Ectodermal cell (in vitro differentiated cells): Measurements from ENCODE around the gene RPS18.
"Not testable (repeated sequence)": the region's sequence is repeated elsewhere in the genome, so short reads cannot be mapped to it uniquely, and the experiment has no call there.

Experiments
- H3K27ac ChIP-seq: 2 replicates; pipeline ENCODE4 v1.7.0; 2013; ENCODE audit warnings: mild to moderate bottlenecking, low read depth, low read length; ENCODE audit not compliant: insufficient read depth, poor library complexity, severe bottlenecking
- H3K27me3 ChIP-seq: 2 replicates; pipeline ENCODE4 v1.7.0; 2013; ENCODE audit warnings: mild to moderate bottlenecking, low read length; ENCODE audit not compliant: insufficient read depth, control insufficient read depth, poor library complexity, severe bottlenecking
- H3K36me3 ChIP-seq: one replicate; pipeline ENCODE4 v1.7.0; 2013; ENCODE audit warnings: low read length; ENCODE audit not compliant: control insufficient read depth, insufficient read depth
- H3K4me1 ChIP-seq: one replicate; pipeline ENCODE4 v1.7.0; 2013; ENCODE audit warnings: low read length; ENCODE audit not compliant: control insufficient read depth, insufficient read depth
- H3K4me3 ChIP-seq: 2 replicates; pipeline ENCODE4 v1.7.0; 2013; ENCODE audit warnings: low read depth, low read length, control low read depth; ENCODE audit not compliant: insufficient read depth
- H3K9me3 ChIP-seq: 2 replicates; pipeline ENCODE4 v1.7.0; 2013; ENCODE audit warnings: mild to moderate bottlenecking, low read length, moderate library complexity; ENCODE audit not compliant: control insufficient read depth
- WGBS, 2 experiments: methylation state at CpG; one replicate each; pipeline ENCODE4 v1.1.7; 2013; ENCODE audit warnings: missing lambda C conversion rate in 2 of 2; 5-methylcytosine and 5-hydroxymethylcytosine counted together

Gene RPS18

GRCh38 chr6:33278810-33279209 is 6.9 kb downstream of the RPS18 start:
- peaks cover 20% of the 10 kb centered on the region for H3K36me3 ChIP-seq
- no peaks in the 10 kb centered on the region for H3K27me3 ChIP-seq
- no peak overlapping the region for H3K27ac ChIP-seq
- 89 to 91% methylated on average over 3 of the region's 3 CpGs for WGBS, 2 experiments
- H3K4me1 ChIP-seq = peaks cover 15% of the 10 kb centered on the region
- no peaks in the 10 kb centered on the region for H3K9me3 ChIP-seq
- H3K4me3 ChIP-seq = no peak overlapping the region

GRCh38 chr6:33279257-33279695 is 7.4 kb downstream of the RPS18 start:
- H3K4me1 ChIP-seq = peaks cover 12% of the 10 kb centered on the region
- 94% methylated on average over 13 of the region's 13 CpGs for WGBS, 2 experiments
- H3K27me3 ChIP-seq = no peaks in the 10 kb centered on the region

GRCh38 chr6:33279971-33280511 is 8.2 kb downstream of the RPS18 start:
- no peak overlapping the region for H3K27ac ChIP-seq
- peaks cover 21% of the 10 kb centered on the region for H3K36me3 ChIP-seq
- H3K27me3 ChIP-seq = no peaks in the 10 kb centered on the region
- H3K9me3 ChIP-seq = no peaks in the 10 kb centered on the region
- WGBS, 2 experiments = 67 to 74% methylated on average over 5 of the region's 5 CpGs
- H3K4me1 ChIP-seq = peaks cover 5% of the 10 kb centered on the region
- no peak overlapping the region for H3K4me3 ChIP-seq

More at GRCh38 chr6:33279257-33279695, 7.4 kb downstream of the RPS18 start:
- H3K4me3 ChIP-seq = no peak overlapping the region
- no peak overlapping the region for H3K27ac ChIP-seq
- no peaks in the 10 kb centered on the region for H3K9me3 ChIP-seq
- H3K36me3 ChIP-seq = peaks cover 23% of the 10 kb centered on the region

- no peaks in the 10 kb centered on the region for H3K9me3 ChIP-seq
- no peaks in the 10 kb centered on the region for H3K27me3 ChIP-seq
- H3K4me3 ChIP-seq = no peak overlapping the region
- WGBS, 2 experiments = 93 to 95% methylated on average over 6 of the region's 6 CpGs
- H3K36me3 ChIP-seq = peaks cover 17% of the 10 kb centered on the region
- H3K27ac ChIP-seq = no peak overlapping the region
- no peaks in the 10 kb centered on the region for H3K4me1 ChIP-seq
These were observed 8.7 kb downstream of the RPS18 start for GRCh38 chr6:33280539-33280938.

GRCh38 chr6:33285214-33285613 is 13.3 kb downstream of the RPS18 start:
- 92 to 96% methylated on average over 4 of the region's 4 CpGs for WGBS, 2 experiments
- peaks cover 17% of the 10 kb centered on the region for H3K36me3 ChIP-seq
- H3K27me3 ChIP-seq, H3K4me3 ChIP-seq, H3K27ac ChIP-seq, H3K9me3 ChIP-seq, H3K4me1 ChIP-seq: not testable (repeated sequence)

- Histone ChIP-seq H3K4me3 (no peak overlapping the region), H3K9me3 (no peaks in the 10 kb centered on the region), H3K4me1 (peaks cover 9% of the 10 kb centered on the region), H3K27ac (no peak overlapping the region), H3K27me3 (no peaks in the 10 kb centered on the region), H3K36me3 (peaks cover 28% of the 10 kb centered on the region)
- 93 to 94% methylated on average over 22 of the region's 22 CpGs for WGBS, 2 experiments
These were observed 15.4 kb downstream of the RPS18 start for GRCh38 chr6:33286946-33287914.

- H3K4me1 ChIP-seq = peaks cover 9% of the 10 kb centered on the region
- no peaks in the 10 kb centered on the region for H3K9me3 ChIP-seq
- H3K27ac ChIP-seq = no peak overlapping the region
- 24 to 25% methylated on average over 21 of the region's 21 CpGs for WGBS, 2 experiments
- peak overlapping the region; percentile 85 for H3K4me3 ChIP-seq
- peaks cover 31% of the 10 kb centered on the region for H3K36me3 ChIP-seq
- no peaks in the 10 kb centered on the region for H3K27me3 ChIP-seq
These were observed 16.5 kb downstream of the RPS18 start for GRCh38 chr6:33288141-33288920.

- WGBS, 2 experiments = 0% methylated on average over 43 of the region's 43 CpGs
- no peaks in the 10 kb centered on the region for H3K9me3 ChIP-seq
- H3K27me3 ChIP-seq = no peaks in the 10 kb centered on the region
- peak within 1 kb of the TSS; percentile 85 for H3K4me3 ChIP-seq
- peaks cover 23% of the 10 kb centered on the region for H3K36me3 ChIP-seq
- peaks cover 9% of the 10 kb centered on the region for H3K4me1 ChIP-seq
- no peak within 1 kb of the TSS for H3K27ac ChIP-seq
These were observed 17.3 kb downstream of the RPS18 start, which contains the start of the genes PFDN6 and WDR46 for GRCh38 chr6:33288921-33289783. TSS of gene PFDN6 (plus strand) at chr6:33289601. CDS start at chr6:33289857, 256 bp downstream. TSS of gene WDR46 (minus strand) at chr6:33289239. CDS start at chr6:33289170, 69 bp downstream.

- Histone ChIP-seq H3K27me3 (no peaks in the 10 kb centered on the region), H3K27ac (no peak overlapping the region), H3K36me3 (peaks cover 23% of the 10 kb centered on the region), H3K4me3 (peak overlapping the region; percentile 85), H3K4me1 (peaks cover 9% of the 10 kb centered on the region), H3K9me3 (no peaks in the 10 kb centered on the region)
- WGBS, 2 experiments = 6 to 7% methylated on average over 14 of the region's 14 CpGs
These were observed 18.0 kb downstream of the RPS18 start for GRCh38 chr6:33289784-33290315.
